SU-DHL-6 (cell line): ENCODE results near the gene FAM174A.

Source experiments
- EZH2phosphoT487 ChIP-seq: fragments of 200-600 bp; sonication (generic), shearing (Covaris generic); conservative IDR thresholded peaks from 2 replicates; pipeline ENCODE4 v1.6.1; 2018; ENCODE audit warnings: mild to moderate bottlenecking, antibody characterized with exemption, low read length, moderate library complexity, mixed read lengths
- TF ChIP-seq, protein P1 (sequence below): fragments of 200-600 bp; sonication (generic); IDR thresholded peaks from one replicate; pipeline ENCODE4 v1.5.1; 2017; ENCODE audit warnings: antibody characterized with exemption, mild to moderate bottlenecking, low read length, moderate library complexity; ENCODE audit not compliant: insufficient read depth, poor library complexity, severe bottlenecking

DNA sequence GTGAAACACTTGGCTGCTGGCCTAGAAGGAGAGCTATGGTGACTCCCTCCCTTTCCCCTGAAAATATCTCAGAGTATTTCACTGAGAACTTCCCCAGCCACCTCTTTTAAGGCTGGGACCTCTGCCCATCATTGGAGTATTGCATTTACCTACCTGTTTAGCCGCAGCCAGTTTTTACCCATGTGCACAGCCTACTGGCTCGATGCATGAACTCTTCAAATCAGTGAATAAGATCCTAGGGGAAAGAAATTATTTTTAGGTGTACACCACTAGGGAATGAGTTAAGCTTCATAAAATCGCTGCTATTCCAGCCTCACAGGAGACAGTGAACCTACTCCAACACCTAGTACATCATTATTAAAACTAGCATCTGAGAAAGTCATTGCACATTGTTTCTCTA, 16.8 kb upstream of the FAM174A start:
- TF ChIP-seq, protein P1, sequence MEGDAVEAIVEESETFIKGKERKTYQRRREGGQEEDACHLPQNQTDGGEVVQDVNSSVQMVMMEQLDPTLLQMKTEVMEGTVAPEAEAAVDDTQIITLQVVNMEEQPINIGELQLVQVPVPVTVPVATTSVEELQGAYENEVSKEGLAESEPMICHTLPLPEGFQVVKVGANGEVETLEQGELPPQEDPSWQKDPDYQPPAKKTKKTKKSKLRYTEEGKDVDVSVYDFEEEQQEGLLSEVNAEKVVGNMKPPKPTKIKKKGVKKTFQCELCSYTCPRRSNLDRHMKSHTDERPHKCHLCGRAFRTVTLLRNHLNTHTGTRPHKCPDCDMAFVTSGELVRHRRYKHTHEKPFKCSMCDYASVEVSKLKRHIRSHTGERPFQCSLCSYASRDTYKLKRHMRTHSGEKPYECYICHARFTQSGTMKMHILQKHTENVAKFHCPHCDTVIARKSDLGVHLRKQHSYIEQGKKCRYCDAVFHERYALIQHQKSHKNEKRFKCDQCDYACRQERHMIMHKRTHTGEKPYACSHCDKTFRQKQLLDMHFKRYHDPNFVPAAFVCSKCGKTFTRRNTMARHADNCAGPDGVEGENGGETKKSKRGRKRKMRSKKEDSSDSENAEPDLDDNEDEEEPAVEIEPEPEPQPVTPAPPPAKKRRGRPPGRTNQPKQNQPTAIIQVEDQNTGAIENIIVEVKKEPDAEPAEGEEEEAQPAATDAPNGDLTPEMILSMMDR, result no peak
- no peak for TF ChIP-seq EZH2phosphoT487
